ENCODE data around the gene CLCN6.

DNA sequence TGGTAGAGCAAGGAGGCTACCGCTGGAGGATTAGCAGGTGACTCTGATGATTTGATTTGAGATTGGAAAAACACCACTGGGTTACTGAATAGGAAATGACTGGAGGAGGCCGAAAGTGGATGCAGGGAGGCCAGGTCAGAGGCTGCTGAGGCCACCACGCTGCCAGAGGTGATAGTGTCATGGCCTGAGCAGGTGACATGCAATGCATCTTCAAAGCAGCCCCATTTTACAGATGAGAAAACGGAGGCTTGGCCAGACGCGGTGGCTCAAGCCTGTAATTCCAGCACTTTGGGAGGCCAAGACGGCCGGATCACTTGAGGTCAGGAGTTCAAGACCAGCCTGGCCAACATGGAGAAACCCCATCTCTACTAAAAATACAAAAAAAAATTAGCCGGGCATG, 31.2 kb upstream of the CLCN6 start:
- TF ChIP-seq POLR2A (IDR thresholded peaks at IDR 0.05; ENCODE audit: low read length) (no peak), GATA1 (IDR thresholded peaks at IDR 0.05; ENCODE audit: low read depth, low read length) (no peak)
